Right renal cortex interstitium (tissue), 3 donors: ENCODE results near the gene AACS. TPM values are rescaled to one million over a fixed set of nuclear protein-coding genes. Genes with fewer than 3 reads are reported as not detected.
"Not testable (repeated sequence)": the region's sequence is repeated elsewhere in the genome, so short reads cannot be mapped to it uniquely, and the experiment has no call there.

Experiments
- DNase-seq, 3 donors: peaks; one replicate each; pipeline ENCODE4 v3.0.0-alpha.2; 2013; ENCODE audit warnings: low read depth in 3 of 3, low spot score in 2 of 3
- polyA plus RNA-seq, 3 donors: library from polyadenylated mRNA; unstranded; fragments of 120-200 nt; gene quantifications; one replicate each; pipeline ENCODE4 v1.2.1, GENCODE V29; 2013; ENCODE audit not compliant: insufficient read length in 3 of 3

The AACS gene
- polyA plus RNA-seq, 3 donors, result 22.4 to 24.2 (median 22.8) TPM

GRCh38 chr12:125090437-125090836, 25.2 kb downstream of the AACS start:
- no peak for DNase-seq

DNA sequence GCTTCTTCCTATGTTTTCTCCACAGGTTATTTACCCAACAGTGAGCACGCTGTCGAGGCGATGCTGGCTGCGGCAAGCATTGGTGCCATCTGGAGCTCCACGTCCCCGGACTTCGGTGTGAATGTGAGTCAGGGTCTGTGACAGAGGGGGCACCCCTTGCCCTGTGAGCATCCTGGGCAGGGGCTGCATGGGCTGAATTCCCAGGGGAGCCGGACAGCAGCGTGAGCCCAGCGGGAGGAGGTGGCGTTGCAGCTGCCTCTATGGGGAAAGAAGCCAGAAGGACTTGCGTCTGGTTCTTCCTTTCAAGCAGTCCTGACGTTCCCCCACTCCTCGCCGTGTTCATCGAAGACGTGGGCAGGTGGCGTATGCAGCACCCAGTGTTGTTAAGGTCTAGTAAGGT, 26.2 kb downstream of the AACS start:
- no peak for DNase-seq

DNA sequence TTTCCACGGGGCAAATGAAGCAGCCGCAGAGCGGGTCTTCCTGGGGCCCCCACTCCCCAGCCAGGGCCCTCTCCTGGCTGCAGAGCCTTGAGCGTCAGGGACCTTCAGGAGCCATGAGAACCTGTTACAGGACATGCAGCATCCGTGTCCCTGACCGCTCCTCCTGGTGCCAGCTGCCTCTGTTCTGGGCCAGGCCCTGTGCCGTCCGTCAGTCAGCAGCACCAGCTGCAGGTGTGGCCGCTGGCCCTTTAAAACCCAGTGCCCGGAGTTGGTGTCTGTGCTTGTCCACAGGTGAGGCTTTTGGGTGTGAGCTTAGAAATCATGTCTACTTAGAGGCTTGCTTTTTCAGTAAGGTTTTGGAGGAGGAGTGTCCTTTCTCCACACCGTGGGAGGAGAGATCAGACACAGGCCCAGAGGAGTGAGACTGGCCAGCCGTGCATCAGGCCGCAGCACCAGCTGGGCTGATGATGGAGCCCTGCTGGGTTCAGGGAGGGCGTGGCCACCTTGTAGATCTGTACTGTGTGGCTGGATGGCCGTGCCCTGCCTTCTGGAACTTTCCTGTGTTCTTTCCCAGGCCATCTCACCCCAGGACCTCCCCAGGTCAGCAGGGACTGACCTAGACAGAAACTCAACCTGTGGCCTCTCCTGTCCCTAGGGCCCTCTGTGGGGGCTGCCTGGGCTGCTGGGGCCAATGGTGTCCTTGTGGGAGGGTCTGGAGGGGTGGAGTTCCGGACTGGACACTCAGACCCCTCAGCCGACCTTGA, 27.1 kb downstream of the AACS start:
- no peak for DNase-seq

GRCh38 chr12:125092872-125093680, 27.8 kb downstream of the AACS start:
- no peak for DNase-seq

GRCh38 chr12:125093681-125094330, 28.6 kb downstream of the AACS start:
- DNase-seq, result no peak

DNA sequence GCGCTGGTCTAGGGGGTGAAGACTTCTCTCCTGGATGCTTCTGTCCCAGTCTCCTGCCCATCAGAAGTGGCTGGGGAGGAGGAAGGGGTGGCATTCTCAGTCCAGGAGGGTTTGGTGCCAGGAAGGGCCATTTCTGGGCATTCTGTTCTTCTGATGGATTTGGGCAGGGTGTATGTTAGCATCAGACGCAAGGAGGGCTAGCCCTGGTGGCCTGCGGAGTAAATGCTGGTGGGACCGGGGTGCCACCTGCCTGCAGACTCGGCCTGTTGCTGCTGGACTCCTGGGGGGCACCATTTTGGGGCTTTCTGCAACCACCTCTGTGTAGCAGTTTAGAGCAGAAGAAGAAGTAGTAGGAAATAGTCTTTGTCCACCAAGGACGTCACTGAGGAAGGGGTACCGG, 31.7 kb downstream of the AACS start:
- DNase-seq, result no peak

DNA sequence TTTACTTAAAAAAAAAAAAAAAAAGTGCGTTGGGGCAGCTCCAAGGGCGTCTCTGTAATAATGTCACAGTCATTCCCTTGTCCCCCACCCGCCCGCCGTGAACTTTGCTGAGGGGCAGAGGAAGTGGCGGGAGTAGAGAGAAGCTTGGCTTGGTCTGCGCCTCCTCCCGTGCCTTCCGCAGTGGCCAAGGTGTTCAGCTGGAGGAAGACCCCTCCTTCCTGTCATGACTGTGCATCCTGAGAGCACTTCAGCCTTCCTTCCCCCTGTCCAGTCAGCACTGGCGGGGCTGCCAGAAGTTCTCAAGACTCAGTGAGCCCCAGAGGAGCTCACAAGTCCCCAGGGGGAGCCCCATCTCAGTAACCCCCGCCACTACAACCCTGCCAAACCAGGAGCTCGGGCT, 32.2 kb downstream of the AACS start:
- DNase-seq, result no peak

- no peak for DNase-seq
These were observed 33.6 kb downstream of the AACS start for GRCh38 chr12:125098676-125099408.

DNA sequence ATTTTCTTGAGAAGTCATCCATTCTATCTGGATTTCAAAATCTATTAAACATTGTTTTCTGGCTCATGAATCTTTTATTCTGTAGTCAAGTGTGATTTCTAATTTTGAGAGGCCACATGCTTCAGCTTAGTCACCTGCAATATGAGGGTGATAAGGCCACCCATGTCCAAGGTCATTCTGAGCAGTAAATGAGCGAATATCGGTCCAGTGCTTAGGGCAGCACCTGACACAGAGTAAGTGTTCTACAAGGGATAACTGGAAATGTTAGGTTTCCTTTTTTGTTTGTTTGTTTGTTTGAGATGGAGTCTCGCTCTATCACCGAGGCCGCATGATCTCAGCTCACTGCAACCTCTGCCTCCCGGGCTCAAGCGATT, 34.2 kb downstream of the AACS start:
- DNase-seq, result no peak

- DNase-seq, result no peak
These were observed 35.6 kb downstream of the AACS start for GRCh38 chr12:125100551-125101434.

DNA sequence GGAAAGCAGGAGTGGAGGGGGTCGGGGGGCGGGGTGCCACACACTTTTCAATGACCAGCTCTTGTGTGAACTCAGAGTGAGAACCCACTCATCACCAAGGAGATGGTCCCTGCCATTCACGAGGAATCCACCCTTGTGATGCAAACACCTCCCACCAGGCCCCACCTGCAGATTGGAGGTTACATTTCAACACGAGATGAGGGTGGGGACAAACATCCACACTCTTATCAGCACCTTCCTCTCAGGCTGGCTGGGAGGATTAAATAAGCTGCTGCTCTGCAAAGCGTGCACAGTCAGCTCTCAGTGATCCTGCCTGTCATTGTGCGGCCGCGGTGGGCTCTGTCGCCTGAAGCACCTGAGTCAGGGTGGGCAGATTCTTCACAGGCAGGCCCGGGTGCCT, 39.7 kb downstream of the AACS start:
- DNase-seq, result no peak

DNA sequence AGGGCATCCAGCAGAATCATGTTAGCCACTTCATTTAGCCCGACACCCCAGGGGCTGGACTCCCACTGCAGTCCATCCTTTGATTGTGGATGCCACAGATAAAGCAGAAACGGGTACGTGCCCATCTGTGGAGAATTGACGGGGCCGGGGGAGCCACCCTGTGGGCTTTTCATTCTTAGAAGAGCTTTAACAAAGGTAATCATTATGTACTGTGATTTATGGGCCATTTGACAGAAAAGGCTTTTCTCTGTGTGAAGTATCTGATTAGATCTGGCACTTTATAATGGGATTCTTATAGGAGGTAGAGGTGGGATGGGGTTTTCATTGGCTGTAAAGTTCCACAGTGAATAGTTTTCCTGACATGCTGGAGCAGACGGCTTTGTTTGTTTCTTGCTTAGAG, 40.4 kb downstream of the AACS start:
- DNase-seq, result no peak

DNA sequence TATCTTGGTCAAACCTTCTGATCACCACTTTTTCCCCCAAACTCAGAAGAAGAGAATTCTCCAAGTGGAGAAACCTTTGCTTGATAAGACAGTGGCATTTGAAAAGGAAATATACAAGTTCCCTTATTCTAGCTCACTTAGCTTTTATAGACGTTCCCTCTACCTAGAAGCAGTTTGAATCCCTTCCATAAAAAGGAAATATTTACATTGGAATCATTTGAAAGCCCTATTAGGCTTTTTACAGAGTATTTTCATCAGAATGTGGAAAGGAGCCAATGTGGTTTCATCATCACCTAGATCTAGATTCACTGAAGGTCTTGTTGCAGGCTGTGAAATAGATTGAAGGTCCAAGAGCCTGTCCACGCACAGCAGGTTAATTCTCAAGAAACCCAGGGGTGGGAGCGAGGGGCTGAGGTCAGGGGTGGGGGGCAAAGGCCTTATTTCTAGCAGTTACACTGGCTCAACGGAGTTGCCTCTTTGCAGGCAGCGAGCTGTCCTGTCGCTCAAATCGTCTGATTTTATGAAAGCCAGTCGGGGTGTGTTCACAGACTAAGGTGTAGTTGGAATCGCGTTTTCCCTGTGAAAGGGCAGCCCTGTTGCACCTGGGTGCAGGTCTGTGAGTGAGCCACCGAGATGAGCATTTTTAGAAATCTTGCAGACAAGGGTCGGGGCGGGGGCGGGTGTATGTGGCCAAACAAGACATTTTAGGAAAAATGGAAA, 45.6 kb downstream of the AACS start:
- DNase-seq, result no peak

DNA sequence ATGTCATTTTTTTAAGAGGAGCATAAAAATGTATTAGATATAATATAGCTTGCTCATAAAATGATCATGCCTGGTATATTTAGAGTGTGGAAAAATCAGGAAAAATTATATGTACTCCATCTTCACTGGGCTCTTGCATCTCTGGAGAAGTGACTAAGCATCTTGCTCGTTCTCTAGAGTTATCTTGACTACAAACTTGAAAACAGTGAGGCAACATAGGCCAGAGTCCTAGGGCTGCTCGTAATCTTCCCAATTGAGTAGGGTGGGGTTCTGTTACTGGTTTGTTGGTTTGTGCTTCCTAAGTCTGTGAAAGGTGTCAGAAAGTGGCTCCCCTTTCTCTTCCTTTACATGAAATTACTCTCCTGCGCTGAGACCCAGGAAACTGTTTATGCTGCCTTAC, 46.2 kb downstream of the AACS start:
- DNase-seq, result no peak

DNA sequence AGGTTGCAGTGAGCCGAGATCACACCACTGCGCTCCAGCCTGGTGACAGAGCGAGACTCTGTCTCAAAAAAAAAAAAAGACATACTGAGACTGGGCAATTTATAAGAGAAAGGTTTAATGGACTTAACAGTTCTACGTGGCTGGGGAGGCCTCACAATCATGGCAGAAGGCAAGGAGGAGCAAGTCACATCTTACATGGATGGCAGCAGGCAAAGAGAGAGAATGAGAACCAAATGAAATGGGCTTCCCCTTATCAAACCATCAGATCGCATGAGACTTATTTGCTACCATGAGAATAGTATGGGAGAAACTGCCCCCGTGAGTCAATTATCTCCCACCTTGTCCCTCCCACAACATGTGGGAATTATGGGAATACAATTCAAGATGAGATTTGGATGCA, 47.4 kb downstream of the AACS start:
- DNase-seq, result not testable (repeated sequence)

DNA sequence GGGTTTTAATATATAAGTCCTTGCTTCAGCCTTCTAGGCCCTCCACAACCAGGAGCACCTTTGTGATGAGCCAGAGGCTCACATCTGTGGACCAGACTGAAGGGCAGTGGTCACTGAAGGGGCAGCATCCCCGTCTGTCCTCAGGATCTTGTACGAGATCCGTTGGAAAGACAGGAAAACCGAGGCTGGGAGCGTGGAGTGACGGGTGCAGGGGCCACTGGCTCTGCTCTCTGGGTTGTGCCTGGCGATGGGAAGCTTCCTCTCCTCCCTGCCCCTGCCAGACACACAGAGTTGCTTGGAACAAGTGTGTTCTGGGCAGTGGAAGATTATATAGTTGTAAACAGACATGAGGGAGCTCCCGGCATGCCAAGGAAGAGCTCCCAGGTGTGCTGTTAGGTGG, 48.0 kb downstream of the AACS start:
- DNase-seq, result no peak

GRCh38 chr12:125113789-125114188, 48.6 kb downstream of the AACS start:
- DNase-seq, result no peak

DNA sequence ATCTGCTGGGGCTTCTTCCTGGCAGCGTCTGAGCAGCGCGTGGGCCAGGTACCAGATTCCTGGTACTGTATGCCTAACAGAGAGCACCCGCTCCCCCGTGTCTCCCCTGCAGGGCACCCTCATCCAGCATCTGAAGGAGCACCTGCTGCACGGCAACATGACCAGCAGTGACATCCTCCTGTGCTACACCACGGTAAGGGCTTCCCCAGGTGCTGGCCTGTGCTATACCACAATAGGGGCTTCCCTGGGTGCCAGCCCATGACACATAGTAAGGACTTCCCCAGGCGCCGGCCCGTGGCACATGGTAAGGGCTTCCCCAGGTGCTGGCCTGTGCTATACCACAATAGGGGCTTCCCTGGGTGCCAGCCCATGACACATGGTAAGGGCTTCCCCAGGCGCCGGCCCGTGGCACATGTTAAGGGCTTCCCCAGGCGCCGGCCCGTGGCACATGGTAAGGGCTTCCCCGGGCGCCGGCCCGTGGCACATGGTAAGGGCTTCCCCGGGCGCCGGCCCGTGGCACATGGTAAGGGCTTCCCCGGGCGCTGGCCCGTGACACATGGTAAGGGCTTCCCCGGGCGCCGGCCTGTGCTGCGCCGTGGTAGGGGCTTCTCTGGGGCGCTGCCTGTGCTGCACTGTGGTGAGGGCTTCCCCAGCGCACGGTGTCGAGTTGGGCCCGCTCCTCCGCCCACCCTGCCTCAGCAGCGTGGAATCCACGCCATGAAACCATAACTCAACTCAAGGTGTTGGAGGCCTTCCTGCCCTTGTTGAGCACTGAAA, 49.3 kb downstream of the AACS start:
- no peak for DNase-seq

GRCh38 chr12:125120566-125120965, 55.3 kb downstream of the AACS start:
- no peak for DNase-seq
